GM21717 (cell line): ENCODE results near the gene TMEM161A.
A peak's percentile ranks its signal among the peaks of the same experiment; 100 is the strongest.
"Not testable (repeated sequence)": the region's sequence is repeated elsewhere in the genome, so short reads cannot be mapped to it uniquely, and the experiment has no call there.

Experiments used
- ATAC-seq: cut with Tn5 transposase; IDR thresholded peaks from one replicate; pipeline ENCODE4 v1.9.1; 2021; ENCODE audit warnings: mild to moderate bottlenecking, moderate library complexity; ENCODE audit not compliant: unreplicated experiment

Gene TMEM161A

DNA sequence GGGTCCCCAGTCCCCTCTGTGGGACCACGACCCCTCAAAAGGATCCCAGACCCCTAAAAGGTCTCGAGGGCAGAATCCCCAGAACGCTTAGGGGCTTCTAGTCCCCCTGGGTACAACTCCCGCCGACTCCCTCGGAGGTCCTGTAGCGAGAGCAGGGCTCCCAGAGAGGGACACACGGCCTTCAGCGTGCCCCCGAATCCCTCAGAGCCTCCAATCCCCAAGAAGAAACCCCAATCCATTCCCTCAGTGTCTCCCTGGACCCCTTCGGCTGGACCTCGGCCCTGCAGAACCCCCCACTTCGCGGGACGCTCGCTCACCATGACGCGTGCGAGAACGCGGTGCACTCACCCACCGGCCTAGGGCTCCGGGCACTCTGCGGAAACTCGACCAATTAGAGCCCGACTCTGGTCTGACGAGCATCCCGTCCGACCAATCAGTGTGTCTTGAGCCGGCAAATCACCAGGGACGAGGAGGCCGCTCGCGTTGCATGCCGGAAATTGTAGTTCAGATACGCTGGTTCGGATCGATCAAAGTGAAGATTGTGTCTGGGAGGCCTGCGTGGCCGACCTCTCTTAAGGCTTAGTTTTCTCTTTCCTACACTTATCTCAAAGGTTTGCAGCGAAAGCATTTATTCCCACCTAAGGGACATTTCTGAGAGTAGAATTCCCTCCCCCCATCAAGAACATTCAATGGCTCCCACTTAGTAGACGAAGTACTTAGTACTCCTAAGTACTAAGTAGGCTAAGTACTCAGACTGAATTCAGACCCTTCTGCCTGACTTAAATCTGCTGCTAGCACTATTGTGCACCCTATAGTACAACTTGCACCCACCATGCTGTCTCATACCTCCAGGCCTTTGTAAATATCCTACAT lies at the start of gene TMEM161A:
TSS of gene TMEM161A (minus strand) at position 370 of the 873 bp plus-strand sequence. CDS start at position 320, 50 bp downstream.
- ATAC-seq = peak; percentile 93

DNA sequence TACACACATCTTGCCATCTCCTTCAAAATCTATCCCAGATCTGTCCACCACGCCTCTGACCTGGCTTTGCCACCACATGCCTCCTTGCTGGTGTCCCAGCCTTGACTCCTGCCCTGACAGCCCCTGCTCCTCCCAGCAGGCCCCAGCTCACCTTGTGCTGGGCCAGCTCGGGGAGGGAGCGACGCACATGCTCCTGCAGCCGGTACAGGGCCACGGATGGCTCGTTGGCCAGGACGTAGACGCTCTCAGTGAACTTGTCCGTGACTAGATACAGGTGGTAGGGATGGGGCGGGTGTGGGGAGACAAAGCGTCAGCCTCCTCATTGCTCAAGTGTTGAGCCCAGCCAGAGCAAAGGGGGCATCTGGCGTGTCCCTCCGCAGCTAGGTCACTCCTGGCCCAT lies 48.5 kb upstream of the TMEM161A start:
- ATAC-seq = no peak

DNA sequence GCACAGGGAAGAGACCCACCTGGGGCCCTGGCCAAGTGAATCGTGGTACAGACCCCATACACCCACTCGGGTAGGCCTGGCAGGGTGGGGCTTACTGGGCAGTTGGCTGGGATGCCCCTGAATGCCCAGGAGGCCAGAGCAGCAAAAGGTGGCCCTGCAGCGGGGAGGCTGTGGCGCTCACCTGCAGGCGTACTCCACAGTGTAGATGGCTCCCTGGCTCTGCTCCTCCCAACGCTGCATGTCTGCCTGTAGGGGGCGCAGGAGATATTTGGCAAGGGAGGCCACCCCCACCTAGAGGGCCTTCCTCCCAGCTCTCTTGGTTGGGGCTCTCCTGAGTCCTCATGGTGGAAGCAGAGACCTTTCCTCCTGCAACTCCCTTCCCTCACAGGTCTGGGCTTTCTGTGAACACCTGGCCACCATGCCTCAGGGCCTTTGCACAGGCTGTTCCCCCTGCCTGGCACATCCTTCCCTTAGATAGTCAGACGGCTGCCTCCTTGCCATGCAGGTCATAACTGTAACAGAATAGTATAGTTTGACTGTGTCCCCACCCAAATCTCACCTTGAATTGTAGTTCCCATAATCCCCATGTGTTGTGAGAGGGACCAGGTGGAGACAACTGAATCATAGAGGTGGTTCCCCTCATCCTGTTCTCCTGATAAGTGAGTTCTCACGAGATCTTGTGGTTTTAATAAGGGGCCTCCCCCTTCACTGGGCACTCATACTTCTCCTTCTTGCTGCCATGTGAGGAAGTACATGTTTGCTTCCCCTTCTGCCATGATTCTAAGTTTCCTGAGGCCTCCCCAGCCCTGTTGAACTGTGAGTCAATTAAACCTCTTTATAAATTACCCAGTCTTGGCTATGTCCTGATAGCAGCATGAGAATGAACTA lies 47.8 kb upstream of the TMEM161A start:
- ATAC-seq = no peak

DNA sequence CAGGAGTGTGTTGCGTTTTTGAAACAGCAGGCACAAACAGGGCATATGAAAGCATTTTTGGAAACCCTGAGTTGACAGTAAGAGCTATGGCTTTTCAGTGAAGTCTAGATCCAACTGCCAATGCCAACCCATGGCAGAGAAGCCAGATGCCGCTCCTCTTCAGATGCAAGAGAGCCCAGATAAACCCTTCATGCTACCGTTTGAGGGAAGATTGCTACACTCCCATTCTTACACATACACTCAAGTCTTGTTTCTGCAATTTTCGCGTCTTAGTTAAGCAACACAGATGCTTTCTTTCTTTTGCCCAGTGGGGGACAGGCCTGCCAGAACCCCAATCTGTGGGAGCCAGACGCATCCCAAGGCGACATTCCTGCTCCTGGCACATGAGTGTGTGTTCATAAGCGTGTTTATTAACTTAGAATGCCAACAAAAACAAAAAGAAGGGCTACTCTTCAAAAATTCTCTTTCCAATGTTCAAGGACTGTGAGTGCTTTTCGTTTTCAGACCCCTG lies 43.3 kb upstream of the TMEM161A start:
- no peak for ATAC-seq

DNA sequence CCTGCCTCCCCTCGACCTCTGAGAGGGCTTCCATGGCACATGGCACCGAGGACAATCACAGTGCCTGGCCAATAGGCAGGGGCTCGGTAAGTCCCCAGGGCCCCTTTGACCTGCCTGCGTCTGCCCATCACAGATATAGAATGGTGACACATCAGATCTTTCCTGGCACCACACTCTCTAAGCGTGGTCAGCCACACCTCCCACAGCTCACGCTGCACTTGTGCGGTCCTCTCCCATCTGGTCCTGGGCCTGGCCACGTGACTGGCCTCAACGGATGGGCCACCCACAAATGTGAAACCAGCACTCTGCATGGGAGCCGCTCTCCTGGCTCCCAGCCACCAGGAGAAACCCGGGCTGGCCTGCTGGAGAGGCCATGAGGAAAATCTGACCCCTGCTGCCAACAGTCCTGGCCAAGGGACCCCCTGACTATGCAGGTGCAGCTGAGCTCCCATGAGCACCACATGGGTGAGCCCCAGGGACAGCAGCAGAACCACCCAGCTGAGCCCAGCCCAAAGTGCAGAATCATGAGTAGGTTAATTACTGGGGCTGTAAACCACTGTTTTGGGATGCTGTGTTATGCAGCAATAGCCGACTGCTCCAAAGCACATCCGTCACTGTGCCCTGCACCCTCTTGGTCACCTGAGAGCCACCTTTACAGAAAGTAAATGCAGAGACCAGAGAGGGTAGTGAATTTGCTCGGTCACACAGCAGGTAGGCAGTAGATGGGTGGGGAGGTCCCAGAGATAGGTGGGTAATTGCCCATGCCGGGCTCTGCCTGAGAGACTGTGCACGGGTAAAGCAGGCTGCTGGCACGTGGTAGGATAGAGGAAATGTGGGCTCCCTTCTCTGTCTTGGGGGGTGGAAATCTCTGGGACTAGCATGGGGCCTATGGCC lies 41.5 kb upstream of the TMEM161A start:
- no peak for ATAC-seq

DNA sequence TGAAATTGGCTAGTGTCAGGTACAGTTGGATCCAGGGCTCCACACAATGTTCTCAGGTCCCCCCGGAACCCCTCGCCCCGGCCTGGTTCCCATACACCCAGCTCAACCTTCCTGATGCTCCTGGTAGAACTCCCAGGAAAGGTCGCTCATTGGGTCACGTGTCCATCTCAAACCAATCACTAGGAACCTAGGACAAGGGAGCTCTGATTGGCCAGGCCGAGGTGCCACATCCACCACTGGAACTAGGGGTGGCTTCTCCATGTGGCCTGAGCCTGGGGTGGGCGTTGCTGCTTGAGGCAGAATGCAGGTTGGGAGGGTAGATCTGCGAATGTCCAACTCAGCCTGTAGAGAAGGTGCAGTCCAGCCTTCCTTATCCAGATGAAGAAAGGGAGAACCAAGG lies 38.7 kb upstream of the TMEM161A start:
- ATAC-seq = no peak

DNA sequence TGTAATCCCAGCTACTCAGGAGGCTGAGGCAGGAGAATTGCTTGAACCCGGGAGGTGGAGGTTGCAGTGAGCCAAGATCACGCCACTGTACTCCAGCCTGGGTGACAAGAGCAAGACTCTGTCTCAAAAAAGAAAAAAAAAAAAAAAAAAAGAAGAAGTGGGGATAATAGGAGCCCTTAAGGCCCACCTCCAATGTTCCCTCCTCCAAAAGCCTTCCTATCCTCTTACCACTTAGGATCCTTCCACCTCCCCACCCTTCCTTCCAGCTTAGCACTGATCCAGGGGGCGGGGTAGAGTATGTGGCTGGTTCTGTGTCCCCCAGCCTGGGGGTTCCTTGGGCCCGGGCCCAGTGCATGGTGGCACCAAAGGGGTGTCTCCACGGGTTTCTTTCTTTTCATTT lies 35.0 kb upstream of the TMEM161A start:
- ATAC-seq = not testable (repeated sequence)

DNA sequence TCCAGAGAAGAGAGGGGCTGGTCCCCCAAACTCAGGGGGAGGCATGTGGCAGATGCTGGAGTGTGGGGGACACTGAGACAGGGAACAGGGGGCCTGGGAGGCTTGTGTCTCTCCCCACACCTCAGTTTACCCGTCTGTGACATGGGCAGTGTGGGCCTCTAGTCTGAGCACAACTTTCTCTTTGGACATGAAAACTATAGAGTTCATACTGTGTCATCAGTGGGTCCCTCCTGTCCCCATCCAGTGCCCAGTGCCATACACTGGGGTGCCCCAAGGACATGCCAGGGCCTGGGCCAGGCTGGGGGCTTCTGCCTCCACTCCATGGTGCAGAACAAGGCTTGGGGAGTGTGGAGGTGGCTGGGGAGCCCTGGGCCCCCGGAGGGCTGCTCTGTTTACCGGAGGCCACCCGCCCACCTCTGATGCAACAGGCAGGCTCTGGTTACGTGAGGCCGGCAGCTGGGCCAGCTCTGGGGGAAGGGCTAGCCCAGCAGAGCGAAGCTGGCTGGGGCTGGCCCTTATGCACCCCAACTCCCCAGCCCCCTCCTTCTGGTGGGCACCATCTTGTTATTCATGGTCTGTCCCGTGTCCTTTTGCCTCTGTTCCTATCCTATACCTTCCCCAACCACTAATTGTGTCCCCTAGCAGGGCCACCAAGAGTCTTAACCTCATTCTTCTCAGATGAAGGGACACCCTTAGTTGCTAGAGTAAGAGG lies 33.7 kb upstream of the TMEM161A start:
- no peak for ATAC-seq

DNA sequence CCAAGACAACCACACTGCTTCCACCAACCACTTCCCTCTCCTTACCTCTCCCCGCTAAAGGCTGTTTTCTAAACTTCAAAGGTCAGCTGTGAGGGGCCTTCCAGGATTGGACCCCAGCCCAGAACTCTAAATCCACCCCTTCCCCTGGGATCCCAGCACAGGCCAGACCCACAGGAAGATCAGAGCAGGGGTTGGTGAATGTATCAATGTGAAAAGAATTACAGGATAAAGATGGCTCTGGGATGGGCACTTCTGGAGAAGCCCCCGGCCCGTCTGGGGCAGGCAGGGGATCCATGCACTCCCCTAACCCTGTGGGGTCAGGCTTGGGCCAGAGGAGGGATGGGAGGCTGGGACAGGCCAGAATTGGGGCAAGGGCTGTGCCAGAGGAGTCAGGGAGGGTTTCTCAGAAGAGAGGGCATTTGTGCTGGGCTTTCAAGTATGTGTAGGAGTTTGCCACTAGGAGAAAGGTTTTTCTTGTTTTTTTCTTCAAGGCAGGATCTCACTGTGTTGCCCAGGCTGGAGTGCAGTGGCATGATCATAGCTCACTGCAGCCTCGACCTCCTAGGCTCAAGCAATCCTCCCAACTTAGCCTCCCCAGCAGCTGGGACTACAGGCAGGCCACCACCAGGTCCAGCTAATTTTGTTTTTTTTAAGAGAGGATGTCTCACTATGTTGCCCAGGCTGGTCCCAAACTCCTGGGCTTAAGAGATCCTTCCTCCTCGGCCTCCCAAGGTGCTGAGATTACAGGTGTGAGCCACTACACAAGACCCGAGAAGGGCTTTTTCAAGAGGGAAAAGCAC lies 32.8 kb upstream of the TMEM161A start:
- no peak for ATAC-seq

DNA sequence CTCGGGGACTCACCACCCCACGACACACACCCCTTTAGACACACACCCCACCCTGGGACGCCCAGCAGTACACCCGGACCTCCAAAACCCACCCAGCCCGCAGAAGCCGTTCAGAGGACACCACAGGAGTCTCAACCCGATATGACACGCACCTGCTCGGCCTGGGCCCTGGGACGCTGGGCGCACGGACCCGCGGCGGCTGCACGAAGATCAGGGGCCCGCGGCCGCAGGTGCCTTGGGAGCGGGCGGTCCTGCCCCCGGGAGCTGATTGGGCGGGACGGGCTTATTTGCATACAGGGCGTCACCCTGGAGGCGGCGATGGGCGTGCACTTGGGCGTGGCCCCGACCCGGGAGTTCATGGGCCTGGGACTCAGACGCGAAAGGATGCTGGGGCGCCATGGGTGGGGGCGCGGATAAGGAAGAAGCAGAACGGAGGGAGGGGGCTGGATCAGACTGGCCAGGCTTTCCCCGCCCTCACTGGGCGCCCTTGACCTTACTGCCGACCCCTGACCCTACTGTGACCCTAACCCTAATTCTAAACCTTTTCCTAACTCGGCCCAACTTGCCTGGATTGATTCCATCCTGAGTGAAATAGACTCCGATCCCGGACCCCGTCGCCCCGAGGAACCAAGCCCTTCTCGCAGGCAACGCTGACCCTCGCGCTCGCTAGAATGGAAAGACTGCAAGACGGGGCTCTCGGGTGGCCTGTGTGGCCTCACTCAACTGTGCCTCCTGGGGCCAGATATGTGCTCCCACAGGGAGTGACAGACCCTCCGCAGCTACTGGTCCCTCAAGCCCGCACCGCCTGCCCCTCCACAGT lies 32.0 kb upstream of the TMEM161A start, which contains the start of gene MEF2B:
TSS of gene MEF2B (minus strand) at position 211 of the 820 bp plus-strand sequence. CDS start 19,528 bp downstream, outside the sequence.
- peak; percentile 70 for ATAC-seq

DNA sequence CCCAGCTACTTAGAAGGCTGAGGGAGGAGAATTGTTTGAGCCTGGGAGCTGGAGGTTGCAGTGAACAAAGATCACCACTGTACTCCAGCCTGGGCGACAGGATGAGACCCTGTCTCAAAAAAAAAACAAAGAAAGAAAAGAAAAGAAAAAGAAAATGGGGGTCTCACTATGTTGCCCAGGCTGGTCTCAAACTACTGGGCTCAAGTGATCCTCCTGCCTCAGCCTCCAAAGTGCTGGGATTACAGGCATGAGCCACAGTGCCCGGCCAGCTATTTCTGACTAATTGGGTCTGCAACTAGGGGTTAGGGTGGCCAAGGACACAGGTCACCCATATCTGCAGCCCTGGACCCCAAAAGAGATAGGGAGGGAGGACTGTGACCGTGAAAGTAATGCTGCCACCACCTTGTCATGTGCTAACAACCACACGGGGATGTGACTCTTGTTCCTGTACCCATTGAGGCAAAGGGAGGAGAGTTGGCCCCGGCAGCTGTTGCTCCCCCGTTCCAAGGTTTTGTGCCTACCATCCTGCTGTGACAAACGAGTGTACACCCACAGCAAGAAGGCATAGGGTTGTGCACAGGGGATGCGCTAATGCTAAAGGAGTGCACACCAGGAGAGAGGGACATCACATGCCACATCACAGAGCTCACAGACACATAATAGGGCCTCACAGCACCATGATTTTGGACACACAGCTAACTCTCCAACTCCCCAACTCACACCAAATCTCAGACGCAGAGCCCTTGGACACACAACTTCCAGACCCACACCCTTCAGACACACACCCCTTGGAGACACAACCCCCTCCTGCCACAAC lies 31.2 kb upstream of the TMEM161A start:
- ATAC-seq = peak; percentile 8

DNA sequence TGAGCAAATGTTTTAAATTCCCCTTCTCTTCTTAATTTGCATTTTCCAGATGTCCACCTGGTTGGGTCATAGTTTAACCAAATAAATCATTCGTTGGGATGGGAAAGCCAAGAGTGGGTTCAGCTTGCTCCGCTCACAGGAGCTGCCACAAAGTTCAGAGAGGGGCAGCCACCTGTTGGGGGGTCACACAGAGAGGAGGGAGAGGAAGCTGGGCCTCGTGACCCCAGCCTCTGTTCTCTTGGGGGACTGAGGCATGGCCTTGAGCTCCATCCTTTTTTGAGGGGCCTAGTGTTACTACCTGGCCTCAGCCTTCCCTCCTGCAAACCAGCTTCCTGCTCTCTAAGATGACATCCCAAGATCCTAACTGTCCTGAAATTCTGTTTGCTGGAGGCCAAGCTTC lies 29.3 kb upstream of the TMEM161A start:
- ATAC-seq = no peak

DNA sequence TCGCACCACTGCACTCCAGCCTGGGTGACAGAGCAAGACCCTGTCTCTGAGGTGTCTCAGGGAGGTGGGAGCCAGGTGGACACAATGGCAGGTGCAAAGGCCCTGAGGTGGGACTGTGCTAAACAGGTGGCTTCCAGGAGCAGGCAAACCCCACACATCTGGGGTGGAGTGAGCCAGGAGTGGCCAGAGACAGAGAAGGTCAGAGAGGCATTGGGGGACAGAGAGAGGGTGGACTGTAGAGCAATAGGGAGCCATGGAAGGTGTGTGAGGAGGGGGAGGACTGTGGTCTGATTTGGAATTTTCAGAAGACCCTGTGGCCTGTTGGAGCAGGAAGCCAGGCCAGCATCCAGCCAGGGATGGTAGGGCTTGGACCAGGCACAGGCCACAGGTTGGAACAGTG lies 27.1 kb upstream of the TMEM161A start:
- no peak for ATAC-seq

DNA sequence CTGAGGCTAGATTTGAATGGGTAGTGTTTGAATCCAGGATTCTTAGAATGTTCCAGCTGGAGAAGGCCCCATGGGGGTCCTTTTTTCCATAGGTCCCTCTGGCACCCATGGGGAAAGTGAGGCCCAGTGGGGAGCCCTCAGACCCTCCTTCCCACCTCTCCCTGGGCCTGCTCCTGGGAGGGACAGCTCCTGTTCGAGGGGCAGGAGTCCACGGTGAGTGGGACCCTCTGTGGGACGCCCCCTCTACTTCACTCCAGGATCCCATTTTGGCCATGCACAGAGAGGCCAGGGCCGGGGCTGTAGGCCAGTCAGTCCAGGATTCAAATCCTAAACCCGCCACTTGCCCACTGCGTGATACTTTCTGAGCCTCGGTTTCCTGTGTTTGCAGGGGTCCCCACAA lies 24.2 kb upstream of the TMEM161A start:
- ATAC-seq = no peak

DNA sequence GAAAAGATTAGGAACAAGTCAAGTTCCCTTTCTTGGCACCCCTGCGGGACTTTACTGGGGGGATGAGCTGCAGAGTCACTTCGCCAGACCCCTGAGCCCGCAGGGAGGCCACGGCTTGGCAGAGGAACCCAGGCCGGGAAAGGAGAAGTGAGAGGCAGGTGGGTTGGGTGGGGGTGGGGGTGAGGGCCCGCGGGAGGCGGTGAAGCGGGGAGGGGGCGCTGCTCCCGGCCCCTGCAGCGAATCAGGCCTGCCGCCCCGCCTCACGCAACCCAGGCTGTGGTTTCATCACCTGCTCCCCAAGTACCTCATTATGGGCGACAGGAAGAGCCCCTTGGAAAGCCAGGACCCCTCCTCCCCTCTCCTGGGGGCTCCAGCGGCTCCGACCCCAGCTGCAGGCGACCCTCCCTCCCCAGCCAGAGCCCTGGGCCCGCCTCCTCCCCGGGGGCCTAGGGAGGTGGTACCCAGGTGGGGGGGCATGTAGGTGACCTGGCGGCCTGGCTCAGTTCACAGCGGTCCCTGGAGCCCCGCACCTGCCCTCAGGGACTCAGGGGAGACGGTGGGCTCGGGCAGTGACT lies 22.3 kb upstream of the TMEM161A start:
- ATAC-seq = no peak

DNA sequence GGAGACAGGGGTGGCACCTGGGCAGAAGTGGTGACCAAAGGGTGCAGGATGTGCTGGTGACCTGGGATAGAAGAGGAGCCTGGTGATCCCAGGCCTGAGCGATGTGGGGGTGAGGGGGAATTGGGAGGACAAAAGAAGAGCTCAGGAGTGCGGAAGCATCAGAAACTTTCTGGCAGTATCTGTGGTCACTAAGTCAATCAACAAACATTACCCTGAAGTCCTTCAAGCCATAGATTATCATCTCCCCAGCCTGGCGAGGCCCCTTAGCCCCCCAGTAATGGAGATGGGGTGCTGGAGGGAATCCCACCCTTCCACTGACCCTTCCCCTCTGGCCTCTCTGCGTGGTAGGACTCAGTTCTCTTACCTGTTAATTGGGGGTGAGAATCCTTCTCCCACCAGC lies 21.3 kb upstream of the TMEM161A start:
- ATAC-seq = no peak

DNA sequence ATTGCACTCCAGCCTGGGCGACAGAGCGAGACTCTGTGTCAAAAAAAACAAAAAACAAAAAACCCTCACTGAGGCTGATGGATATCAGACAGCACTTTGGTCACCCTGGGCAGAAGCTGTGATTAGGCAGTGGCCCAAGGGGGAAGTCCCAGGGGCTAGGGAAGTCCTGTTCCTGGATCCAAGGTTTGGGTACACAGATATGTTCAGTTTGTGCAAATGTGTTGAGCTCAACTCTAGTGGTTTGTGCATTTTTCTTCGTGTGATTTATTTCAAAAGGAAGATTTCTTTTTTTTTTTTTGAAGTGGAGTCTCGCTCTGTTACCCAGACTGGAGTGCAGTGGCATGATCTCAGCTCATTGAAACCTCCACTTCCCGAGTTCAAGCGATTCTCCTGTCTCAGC lies 19.5 kb upstream of the TMEM161A start:
- no peak for ATAC-seq
